Erythroblast (primary cell): Measurements from ENCODE around the gene PRSS8.
"Not testable (repeated sequence)": the region's sequence is repeated elsewhere in the genome, so short reads cannot be mapped to it uniquely, and the experiment has no call there.

Experiments
- DNase-seq, 2 experiments: peaks; one replicate each; lab custom pipeline; 2025; lab: John Stamatoyannopoulos, UW
- GATA1 ChIP-seq: IDR thresholded peaks from 2 replicates; pipeline ENCODE4 v1.6.1; 2011; ENCODE audit warnings: low read depth, mild to moderate bottlenecking, control low read depth, low read length, moderate library complexity
- POLR2A ChIP-seq: IDR thresholded peaks from 2 replicates; pipeline ENCODE4 v1.6.1; 2011; ENCODE audit warnings: mild to moderate bottlenecking, low read length

Gene PRSS8

DNA sequence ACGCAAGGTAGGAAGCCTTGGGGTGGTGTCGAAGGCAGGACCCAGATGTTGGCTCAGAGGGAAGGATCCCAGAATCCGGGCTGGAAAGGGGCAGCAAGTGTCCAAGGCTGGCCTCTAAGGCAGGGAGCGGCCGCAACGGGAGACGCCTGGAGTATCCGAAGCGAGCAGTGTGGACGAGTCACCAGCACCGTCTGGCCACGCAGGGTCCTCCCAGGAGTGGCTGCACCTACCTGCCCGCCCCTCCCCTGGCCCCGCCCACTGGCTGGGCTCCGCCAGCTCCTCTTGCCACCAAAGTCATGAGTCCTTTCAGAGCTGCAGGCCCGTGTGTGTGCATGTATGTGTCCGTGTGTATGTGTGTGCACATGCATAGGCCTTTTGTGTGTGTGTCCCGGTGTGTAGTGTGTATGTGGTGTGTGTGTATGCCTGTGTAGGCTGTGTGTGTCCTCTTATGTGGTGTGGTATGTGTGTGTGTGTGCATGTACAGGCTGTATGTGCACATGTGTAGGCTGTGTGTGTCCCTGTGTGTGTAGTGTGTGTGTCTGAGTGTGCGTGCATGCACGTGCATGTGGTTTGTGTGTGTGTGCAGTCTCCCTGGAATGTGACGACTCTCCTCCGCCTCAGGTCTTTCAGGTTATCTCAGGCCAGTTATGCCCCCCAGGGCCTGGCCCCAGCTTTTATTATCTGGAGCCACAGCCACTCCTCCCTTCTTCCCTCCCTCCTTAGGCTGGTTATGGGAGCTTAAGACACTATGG lies at the start of gene PRSS8:
TSS of gene PRSS8 (minus strand) at position 193 of the 752 bp plus-strand sequence. CDS start 229 bp downstream, outside the sequence.
- DNase-seq: no peak
- TF ChIP-seq POLR2A (no peak), GATA1 (no peak)

- DNase-seq: no peak
- no peak for TF ChIP-seq POLR2A
- no peak for TF ChIP-seq GATA1
Measured at GRCh38 chr16:31184888-31185287, 49.4 kb upstream of the PRSS8 start.

DNA sequence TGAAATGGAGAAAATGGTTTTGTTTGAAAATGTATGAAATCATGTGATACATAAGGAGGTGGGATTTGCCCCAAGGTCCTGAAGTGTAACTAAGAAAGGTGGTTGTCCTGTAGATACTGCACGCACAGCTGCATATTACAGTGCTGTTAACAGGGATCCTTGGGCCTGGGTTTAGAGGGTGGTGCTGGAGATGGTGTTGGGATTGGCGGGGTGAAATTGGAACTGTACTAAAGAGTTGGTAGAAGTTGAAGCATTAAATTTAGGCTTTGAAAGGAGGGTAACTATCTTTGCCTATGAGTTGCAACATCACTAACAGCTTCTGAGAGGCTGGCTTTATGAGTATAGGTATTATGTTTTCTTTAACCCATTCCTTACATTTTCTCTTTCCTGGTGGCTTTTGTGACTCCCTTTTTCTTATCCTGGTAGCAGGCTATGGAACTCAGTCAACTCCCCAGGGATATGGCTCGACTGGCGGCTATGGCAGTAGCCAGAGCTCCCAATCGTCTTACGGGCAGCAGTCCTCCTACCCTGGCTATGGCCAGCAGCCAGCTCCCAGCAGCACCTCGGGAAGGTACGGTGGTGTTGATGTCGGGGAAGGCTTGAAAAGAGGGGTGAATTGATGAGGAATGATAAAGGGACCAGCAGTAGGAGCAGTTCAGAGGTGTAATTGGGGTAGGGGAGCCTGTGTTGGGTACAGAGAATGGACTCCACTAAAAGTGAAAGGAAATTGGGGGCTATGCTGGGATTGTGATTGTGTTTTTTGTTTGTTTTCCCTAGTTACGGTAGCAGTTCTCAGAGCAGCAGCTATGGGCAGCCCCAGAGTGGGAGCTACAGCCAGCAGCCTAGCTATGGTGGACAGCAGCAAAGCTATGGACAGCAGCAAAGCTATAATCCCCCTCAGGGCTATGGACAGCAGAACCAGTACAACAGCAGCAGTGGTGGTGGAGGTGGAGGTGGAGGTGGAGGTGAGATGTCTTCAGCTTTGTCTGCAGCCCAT lies 48.2 kb upstream of the PRSS8 start:
- no peak for DNase-seq
- TF ChIP-seq GATA1 (no peak), POLR2A (no peak)

DNA sequence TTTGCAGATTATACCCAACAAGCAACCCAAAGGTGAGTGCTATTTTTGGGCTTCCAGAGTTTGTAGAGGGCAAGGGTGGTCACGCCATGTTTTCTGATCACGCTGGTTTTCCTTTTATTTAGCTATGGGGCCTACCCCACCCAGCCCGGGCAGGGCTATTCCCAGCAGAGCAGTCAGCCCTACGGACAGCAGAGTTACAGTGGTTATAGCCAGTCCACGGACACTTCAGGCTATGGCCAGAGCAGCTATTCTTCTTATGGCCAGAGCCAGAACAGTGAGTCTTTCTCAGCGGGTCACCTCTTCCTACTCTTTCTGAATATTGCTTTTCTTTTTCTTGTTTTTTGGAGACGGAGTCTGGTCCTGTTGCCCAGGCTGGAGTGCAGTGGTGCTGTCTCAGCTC lies 46.9 kb upstream of the PRSS8 start:
- DNase-seq: no peak
- TF ChIP-seq GATA1: no peak
- TF ChIP-seq POLR2A: no peak

DNA sequence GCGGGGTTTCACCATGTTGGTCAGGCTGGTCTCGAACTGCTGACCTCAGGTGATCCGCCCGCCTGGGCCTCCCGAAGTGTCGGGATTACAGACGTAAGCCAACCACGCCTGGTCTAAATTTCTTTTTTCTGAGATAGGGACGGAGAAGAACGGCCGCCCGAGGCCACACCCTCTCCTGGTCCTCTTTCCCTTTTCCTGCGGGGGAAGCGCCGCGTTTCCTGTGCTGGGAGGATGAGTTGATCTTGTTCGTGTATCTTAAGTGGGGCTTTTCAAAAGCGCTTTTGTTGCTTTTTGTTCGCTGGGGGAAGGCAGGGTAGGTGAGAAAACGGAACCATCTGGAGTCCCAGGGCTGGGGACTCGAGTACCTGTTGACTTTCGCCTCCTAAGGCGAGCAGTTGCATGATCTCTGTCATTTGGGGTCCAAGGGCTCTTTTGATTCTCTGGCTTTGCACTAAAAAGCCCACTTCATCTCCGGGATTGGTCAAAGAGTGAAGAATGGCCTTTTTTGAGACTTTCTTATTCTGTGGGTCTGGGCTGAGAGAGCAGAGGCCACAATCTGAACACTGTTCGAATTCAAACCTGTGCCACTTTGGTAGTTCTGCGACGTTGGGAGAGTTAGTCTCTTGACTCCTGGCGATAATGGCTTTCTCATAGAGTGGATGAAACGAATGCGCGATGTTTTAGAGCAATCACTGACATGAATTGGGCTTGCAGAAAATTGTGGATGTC lies 45.7 kb upstream of the PRSS8 start:
- DNase-seq: peak; percentile 72 to 74
- TF ChIP-seq POLR2A (no peak), GATA1 (no peak)

DNA sequence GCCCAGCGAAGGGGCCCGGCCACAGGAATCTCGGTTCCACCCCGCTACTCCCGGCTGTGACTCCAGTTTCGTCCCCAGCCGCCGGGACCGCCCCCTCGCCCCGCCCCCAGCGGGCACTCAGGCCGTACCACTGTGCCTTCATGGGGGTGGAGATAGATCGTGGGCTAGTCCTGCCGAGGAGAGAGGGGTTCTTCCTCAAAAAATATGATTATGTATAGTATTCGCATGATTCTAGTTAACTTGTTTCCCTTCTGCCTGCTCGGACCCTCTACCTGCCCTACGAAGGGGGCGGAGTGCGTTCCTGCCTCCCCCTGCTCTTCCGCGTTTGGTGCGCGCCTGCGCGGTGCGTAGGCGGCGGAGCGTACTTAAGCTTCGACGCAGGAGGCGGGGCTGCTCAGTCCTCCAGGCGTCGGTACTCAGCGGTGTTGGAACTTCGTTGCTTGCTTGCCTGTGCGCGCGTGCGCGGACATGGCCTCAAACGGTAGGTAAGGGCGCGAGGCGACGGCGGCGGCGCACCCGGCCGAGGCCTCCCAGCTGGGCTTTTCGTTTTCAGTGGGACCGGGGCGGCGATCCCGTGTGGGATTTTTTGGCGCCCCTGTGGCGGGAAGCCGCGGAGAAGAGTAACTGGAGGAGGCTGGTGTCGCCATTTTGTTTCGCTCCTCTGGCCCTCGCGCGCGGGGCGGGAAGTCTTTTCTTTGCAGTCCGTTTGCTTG lies 44.4 kb upstream of the PRSS8 start, which contains the start of gene FUS:
TSS of gene FUS (plus strand) at position 393 of the 713 bp plus-strand sequence. CDS start at position 469, 76 bp downstream.
- DNase-seq: peak; percentile 94 to 98
- no peak for TF ChIP-seq GATA1
- peak; percentile 100 for TF ChIP-seq POLR2A

DNA sequence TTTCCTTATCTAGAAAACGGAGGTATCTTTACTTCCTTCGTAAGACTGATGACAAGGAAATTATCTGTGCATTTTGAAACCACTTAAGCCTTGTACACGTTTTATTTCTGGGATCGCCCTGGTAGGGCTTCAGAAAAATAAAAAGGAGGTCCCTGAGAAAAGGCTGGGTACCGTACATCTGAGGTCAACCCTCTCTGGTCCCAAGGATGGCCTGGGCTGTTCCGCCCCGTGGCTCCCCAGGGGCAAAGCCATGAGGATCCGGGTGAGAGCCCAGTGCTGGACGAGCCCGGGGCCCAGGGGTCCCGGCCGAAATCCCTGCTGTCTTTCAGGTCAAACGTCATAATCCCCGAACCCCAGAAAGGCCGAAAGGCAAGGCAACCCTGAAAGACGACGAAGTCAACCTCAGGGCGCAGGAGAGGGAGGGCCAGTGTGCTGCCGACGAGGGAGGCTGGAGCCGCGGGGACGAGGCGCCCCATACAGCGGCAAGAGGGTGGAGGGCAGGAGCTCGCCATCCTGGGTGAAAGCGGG lies 43.8 kb upstream of the PRSS8 start:
- TF ChIP-seq POLR2A: no peak
- TF ChIP-seq GATA1: no peak
- no peak for DNase-seq

- TF ChIP-seq POLR2A (no peak), GATA1 (no peak)
- no peak for DNase-seq
Measured at GRCh38 chr16:31177136-31177535, 41.6 kb upstream of the PRSS8 start.

DNA sequence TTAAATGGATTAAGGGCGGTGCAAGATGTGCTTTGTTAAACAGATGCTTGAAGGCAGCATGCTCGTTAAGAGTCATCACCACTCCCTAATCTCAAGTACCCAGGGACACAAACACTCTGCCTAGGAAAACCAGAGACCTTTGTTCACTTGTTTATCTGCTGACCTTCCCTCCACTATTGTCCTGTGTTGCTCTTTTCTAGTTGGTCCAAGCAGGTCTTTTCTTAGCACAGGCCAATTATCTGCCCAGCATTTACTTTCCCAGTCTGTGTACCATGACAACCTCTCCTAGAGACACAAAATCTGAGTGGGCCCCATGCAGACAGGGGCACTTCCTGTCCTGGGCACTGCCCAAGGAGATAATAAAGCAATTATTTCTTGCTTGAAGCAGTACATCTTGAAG lies 34.5 kb upstream of the PRSS8 start:
- DNase-seq: not testable (repeated sequence)

DNA sequence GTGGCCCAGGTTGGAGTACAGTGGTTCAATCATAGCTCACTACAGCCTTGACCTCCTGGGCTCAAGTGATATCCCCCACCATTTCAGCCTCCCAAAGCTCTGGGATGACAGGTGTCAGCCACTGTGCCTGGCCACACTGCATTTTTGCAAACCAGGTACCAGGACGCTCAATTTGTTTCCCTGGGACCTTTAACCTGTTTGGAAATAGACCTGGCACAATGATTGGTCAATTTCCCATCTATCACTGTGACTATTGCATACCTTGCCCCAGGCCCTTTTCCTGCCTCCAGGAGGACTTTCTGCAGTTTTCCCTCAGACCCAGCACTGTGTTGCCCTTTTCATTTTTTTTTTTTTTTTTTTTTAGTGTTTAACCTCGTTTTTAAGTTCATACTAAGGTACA lies 33.3 kb upstream of the PRSS8 start:
- TF ChIP-seq POLR2A: no peak
- TF ChIP-seq GATA1: no peak
- no peak for DNase-seq

DNA sequence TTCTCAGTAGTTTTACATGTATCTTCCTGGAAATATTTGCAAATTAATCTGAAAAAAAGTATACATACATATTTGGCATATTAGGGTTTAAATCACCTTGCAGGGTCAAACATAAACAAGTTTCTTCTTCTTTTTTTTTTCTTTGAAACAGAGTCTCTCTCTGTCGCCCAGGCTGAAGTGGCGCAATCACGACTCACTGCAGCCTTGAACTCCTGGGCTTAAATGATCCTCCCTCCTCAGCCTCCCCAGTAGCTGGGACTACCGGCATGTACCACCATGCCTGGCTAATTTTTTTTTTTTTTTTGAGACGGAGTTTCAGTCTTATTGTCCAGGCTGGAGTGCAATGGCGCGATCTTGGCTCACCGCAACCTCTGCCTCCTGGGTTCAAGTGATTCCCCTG lies 31.8 kb upstream of the PRSS8 start:
- no peak for DNase-seq
- TF ChIP-seq GATA1 (no peak), POLR2A (no peak)

- DNase-seq: no peak
- TF ChIP-seq GATA1 (no peak), POLR2A (no peak)
Measured at GRCh38 chr16:31157136-31157535, 21.6 kb upstream of the PRSS8 start.

GRCh38 chr16:31150976-31151375 lies 15.4 kb upstream of the PRSS8 start:
- DNase-seq: not testable (repeated sequence)
